HepG2 (cell line): ENCODE results near the gene SPEM2. TPM values are rescaled to one million over a fixed set of nuclear protein-coding genes. Genes with fewer than 3 reads are reported as not detected.

ENCODE experiments used
- ATF7-NPFF ChIP-seq: sonication (generic); formaldehyde crosslinking; IDR thresholded peaks from 2 replicates; pipeline ENCODE4 v1.8.1; 2023; ENCODE audit warnings: mild to moderate bottlenecking, low read depth, missing genetic modification reagents, moderate library complexity
- BCL6 ChIP-seq: IDR thresholded peaks from 2 replicates; pipeline ENCODE4 v1.6.1; 2016; ENCODE audit warnings: missing genetic modification reagents, missing compliant biosample characterization
- MTA1 ChIP-seq: sonication (generic); formaldehyde crosslinking; IDR thresholded peaks from 2 replicates; pipeline ENCODE4 v1.4.0; 2020; ENCODE audit warnings: missing genetic modification reagents, mild to moderate bottlenecking, borderline replicate concordance
- NR2C2 ChIP-seq: sonication (generic); formaldehyde crosslinking; IDR thresholded peaks from 2 replicates; pipeline ENCODE4 v1.4.0; 2020; ENCODE audit warnings: missing genetic modification reagents, mild to moderate bottlenecking, moderate library complexity, borderline replicate concordance
- ZBTB7A ChIP-seq: sonication (generic); formaldehyde crosslinking; IDR thresholded peaks from 2 replicates; pipeline ENCODE4 v1.8.0; 2022; ENCODE audit warnings: mild to moderate bottlenecking, missing genetic modification reagents
- ZNF782 ChIP-seq: sonication (generic); formaldehyde crosslinking; IDR thresholded peaks from 2 replicates; pipeline ENCODE4 v1.4.0; 2020; ENCODE audit warnings: missing genetic modification reagents, mild to moderate bottlenecking, borderline replicate concordance
- polyA plus RNA-seq, 8 experiments: library from polyadenylated mRNA; depleted of rRNA in 3 of 8; stranded (reverse) in 7 of 8; unstranded in 1 of 8; fragments of >200 nt; fragmentation: Illumina TruSeq in 4 of 8; extraction: Trizol in 4 of 8; gene quantifications; 2 replicates each; pipeline versions ENCODE4 v1.2.1 to v1.2.3, GENCODE V29; 2011 to 2016; ENCODE audit warnings: low read depth in 4 of 8, missing spikeins in 1 of 8, mixed read lengths in 1 of 8; ENCODE audit not compliant: insufficient read depth in 1 of 8
- total RNA-seq, 5 experiments: library from RNA; depleted of rRNA; stranded (reverse); fragments of >200 nt; fragmentation: Illumina TruSeq; extraction: Trizol; gene quantifications; 2 replicates each; pipeline ENCODE4 v1.2.3, GENCODE V29; 2016; ENCODE audit warnings: low read depth in 1 of 5
- TF ChIP-seq, protein P1 (sequence below), 2 experiments: fragments of 450-650 bp in 1 of 2; sonication (generic) in 1 of 2; formaldehyde crosslinking in 1 of 2; IDR thresholded peaks; 2 replicates each; pipeline versions ENCODE4 v1.6.1 to v1.8.0; 2016 to 2022; ENCODE audit warnings: antibody characterized with exemption in 1 of 2, mild to moderate bottlenecking in 1 of 2, missing genetic modification reagents in 1 of 2
- TF ChIP-seq, protein P2 (sequence below): sonication (generic); formaldehyde crosslinking; IDR thresholded peaks from 2 replicates; pipeline ENCODE4 v1.8.0; 2022; ENCODE audit warnings: mild to moderate bottlenecking, missing genetic modification reagents; ENCODE audit not compliant: insufficient replicate concordance
- TF ChIP-seq, protein P3 (sequence below): IDR thresholded peaks from 2 replicates; pipeline ENCODE4 v1.4.0; 2020; ENCODE audit warnings: mild to moderate bottlenecking, missing genetic modification reagents

SPEM2 gene
- total and polyA plus RNA-seq, 2 of the 13 experiments (the other 11 are each of a cell fraction or from before 2014, with no cell fraction given) = not detected

DNA sequence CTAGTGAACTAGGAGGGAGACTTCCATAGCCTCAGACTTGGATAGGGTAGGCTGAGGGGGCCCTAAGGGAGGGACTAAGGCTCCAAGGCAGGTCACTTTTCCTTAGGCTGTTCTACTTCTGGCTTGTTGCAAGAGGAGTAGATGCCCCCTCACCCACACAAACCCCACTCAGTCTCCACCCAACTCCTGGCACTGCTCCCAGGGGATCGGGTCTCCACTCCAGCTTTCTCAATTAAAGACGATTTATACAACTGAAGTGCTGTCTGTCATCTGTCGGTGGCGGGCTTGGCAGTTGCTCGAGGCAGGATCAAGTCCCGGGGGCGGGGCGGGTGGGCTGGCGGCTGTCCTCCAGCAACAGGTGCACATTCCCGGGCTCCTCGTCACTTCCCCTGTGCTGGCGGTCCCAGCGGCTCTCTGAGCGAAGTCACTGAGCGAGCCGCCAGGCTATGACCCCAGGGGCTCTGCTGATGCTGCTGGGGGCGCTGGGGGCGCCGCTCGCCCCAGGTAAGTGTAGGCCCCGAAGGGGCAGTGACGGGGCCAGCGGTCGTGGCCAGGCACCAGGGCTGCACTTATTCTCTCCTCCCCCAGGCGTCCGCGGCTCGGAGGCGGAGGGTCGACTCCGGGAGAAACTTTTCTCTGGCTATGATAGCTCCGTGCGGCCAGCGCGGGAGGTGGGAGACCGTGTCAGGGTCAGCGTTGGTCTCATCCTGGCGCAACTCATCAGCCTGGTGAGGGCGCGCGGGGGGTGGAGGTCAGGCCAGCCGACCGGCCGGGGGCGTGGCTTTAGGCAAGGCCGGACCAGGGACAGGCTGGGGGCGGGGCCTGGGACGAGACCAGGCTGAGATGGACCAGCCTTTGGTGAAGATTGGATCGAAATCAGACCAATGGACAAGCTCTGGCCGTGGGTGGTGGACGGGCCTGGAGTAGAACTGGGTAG lies 19.5 kb downstream of the SPEM2 start, which contains the start of gene CHRNB1 (continued):
- TF ChIP-seq, protein P1, sequence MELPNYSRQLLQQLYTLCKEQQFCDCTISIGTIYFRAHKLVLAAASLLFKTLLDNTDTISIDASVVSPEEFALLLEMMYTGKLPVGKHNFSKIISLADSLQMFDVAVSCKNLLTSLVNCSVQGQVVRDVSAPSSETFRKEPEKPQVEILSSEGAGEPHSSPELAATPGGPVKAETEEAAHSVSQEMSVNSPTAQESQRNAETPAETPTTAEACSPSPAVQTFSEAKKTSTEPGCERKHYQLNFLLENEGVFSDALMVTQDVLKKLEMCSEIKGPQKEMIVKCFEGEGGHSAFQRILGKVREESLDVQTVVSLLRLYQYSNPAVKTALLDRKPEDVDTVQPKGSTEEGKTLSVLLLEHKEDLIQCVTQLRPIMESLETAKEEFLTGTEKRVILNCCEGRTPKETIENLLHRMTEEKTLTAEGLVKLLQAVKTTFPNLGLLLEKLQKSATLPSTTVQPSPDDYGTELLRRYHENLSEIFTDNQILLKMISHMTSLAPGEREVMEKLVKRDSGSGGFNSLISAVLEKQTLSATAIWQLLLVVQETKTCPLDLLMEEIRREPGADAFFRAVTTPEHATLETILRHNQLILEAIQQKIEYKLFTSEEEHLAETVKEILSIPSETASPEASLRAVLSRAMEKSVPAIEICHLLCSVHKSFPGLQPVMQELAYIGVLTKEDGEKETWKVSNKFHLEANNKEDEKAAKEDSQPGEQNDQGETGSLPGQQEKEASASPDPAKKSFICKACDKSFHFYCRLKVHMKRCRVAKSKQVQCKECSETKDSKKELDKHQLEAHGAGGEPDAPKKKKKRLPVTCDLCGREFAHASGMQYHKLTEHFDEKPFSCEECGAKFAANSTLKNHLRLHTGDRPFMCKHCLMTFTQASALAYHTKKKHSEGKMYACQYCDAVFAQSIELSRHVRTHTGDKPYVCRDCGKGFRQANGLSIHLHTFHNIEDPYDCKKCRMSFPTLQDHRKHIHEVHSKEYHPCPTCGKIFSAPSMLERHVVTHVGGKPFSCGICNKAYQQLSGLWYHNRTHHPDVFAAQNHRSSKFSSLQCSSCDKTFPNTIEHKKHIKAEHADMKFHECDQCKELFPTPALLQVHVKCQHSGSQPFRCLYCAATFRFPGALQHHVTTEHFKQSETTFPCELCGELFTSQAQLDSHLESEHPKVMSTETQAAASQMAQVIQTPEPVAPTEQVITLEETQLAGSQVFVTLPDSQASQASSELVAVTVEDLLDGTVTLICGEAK (IDR thresholded peaks at IDR 0.05) = no peak
- TF ChIP-seq, protein P1 (CRISPR knock-in tag; IDR thresholded peaks at IDR 0.05) = 0 out of 2 replicates have a peak, but pooled peaks have one; percentile 18
- TF ChIP-seq BCL6 (CRISPR knock-in tag) = peak; percentile 15; the same call in 1 of the 2 replicates
- peak; percentile 59; the same call in 1 of the 2 replicates for TF ChIP-seq MTA1 (CRISPR knock-in tag)
- TF ChIP-seq ATF7-NPFF (CRISPR knock-in tag) = peak; percentile 57
- 0 out of 2 replicates have a peak, but pooled peaks have one; percentile 31 for TF ChIP-seq ZBTB7A
- TF ChIP-seq, protein P2, sequence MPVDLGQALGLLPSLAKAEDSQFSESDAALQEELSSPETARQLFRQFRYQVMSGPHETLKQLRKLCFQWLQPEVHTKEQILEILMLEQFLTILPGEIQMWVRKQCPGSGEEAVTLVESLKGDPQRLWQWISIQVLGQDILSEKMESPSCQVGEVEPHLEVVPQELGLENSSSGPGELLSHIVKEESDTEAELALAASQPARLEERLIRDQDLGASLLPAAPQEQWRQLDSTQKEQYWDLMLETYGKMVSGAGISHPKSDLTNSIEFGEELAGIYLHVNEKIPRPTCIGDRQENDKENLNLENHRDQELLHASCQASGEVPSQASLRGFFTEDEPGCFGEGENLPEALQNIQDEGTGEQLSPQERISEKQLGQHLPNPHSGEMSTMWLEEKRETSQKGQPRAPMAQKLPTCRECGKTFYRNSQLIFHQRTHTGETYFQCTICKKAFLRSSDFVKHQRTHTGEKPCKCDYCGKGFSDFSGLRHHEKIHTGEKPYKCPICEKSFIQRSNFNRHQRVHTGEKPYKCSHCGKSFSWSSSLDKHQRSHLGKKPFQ (CRISPR knock-in tag) = no peak
- TF ChIP-seq, protein P3, sequence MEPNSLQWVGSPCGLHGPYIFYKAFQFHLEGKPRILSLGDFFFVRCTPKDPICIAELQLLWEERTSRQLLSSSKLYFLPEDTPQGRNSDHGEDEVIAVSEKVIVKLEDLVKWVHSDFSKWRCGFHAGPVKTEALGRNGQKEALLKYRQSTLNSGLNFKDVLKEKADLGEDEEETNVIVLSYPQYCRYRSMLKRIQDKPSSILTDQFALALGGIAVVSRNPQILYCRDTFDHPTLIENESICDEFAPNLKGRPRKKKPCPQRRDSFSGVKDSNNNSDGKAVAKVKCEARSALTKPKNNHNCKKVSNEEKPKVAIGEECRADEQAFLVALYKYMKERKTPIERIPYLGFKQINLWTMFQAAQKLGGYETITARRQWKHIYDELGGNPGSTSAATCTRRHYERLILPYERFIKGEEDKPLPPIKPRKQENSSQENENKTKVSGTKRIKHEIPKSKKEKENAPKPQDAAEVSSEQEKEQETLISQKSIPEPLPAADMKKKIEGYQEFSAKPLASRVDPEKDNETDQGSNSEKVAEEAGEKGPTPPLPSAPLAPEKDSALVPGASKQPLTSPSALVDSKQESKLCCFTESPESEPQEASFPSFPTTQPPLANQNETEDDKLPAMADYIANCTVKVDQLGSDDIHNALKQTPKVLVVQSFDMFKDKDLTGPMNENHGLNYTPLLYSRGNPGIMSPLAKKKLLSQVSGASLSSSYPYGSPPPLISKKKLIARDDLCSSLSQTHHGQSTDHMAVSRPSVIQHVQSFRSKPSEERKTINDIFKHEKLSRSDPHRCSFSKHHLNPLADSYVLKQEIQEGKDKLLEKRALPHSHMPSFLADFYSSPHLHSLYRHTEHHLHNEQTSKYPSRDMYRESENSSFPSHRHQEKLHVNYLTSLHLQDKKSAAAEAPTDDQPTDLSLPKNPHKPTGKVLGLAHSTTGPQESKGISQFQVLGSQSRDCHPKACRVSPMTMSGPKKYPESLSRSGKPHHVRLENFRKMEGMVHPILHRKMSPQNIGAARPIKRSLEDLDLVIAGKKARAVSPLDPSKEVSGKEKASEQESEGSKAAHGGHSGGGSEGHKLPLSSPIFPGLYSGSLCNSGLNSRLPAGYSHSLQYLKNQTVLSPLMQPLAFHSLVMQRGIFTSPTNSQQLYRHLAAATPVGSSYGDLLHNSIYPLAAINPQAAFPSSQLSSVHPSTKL = peak; percentile 34; the same call in 1 of the 2 replicates
- peak; percentile 86 for TF ChIP-seq NR2C2
- peak; percentile 56; the same call in 1 of the 2 replicates for TF ChIP-seq ZNF782 (CRISPR knock-in tag)
